Skeletal muscle tissue (tissue), 4 donors: ENCODE measurements around the gene C19orf53. TPM values are rescaled to one million over a fixed set of nuclear protein-coding genes. Genes with fewer than 3 reads are reported as not detected.
"Not testable (repeated sequence)": the region's sequence is repeated elsewhere in the genome, so short reads cannot be mapped to it uniquely, and the experiment has no call there.

Experiments used
- H3K27ac ChIP-seq: one replicate; pipeline ENCODE4 v1.7.0; 2013; ENCODE audit warnings: mild to moderate bottlenecking, low read depth, low read length, inconsistent platforms
- H3K27me3 ChIP-seq, 3 donors: one replicate each; pipeline ENCODE4 v1.7.0; 2013; ENCODE audit warnings: low read length in 3 of 3; ENCODE audit not compliant: control insufficient read depth in 3 of 3, insufficient read depth in 3 of 3
- H3K36me3 ChIP-seq, 3 donors: one replicate each; pipeline ENCODE4 v1.7.0; 2013; ENCODE audit warnings: low read length in 3 of 3; ENCODE audit not compliant: control insufficient read depth in 3 of 3, insufficient read depth in 3 of 3
- H3K4me1 ChIP-seq, 3 donors: one replicate each; pipeline ENCODE4 v1.7.0; 2013; ENCODE audit warnings: low read length in 3 of 3, mild to moderate bottlenecking in 3 of 3; ENCODE audit not compliant: control insufficient read depth in 3 of 3, insufficient read depth in 3 of 3
- H3K4me3 ChIP-seq, 3 donors: one replicate each; pipeline ENCODE4 v1.7.0; 2013; ENCODE audit warnings: low read length in 3 of 3
- H3K9ac ChIP-seq, 3 donors: one replicate each; pipeline ENCODE4 v1.7.0; 2013; ENCODE audit warnings: low read length in 3 of 3, mild to moderate bottlenecking in 3 of 3, moderate library complexity in 2 of 3, low read depth in 1 of 3
- H3K9me3 ChIP-seq, 3 donors: one replicate each; pipeline ENCODE4 v1.7.0; 2013; ENCODE audit warnings: low read length in 3 of 3; ENCODE audit not compliant: control insufficient read depth in 3 of 3
- total RNA-seq: library from RNA; depleted of rRNA; stranded (reverse); fragments of >200 nt; gene quantifications from one replicate; pipeline ENCODE4 v1.2.3, GENCODE V29; 2014
- donor health status: Osteomylitis.

The C19orf53 gene
- total RNA-seq, 1 donor from 2014 or later: 36.0 TPM

DNA sequence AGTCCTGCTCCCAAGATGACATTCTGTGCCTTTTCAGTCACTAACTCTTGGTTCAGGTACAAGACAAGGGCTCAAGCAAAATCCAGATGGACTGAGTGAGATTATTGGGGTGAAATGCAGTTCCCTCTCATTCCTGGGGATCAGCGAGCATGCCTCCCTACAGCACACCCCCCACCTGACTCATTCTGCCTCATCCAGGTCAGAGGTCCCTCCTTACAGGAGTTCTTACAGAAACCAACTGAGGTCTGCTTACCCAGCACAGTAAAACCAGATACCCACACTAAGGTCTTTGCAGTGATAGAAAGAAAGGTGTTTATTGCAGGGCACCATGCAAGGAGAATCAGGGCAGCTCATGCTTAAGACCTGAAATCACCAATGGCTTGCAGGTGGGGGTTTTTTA lies 31.5 kb upstream of the C19orf53 start:
- no peaks in the 10 kb centered on the region for H3K27me3 ChIP-seq
- no peak overlapping the region for H3K27ac ChIP-seq
- no peak overlapping the region for H3K4me3 ChIP-seq
- no peaks in the 10 kb centered on the region for H3K36me3 ChIP-seq
- H3K9me3 ChIP-seq: no peaks in the 10 kb centered on the region
- H3K9ac ChIP-seq: no peak overlapping the region
- no peaks in the 10 kb centered on the region for H3K4me1 ChIP-seq

DNA sequence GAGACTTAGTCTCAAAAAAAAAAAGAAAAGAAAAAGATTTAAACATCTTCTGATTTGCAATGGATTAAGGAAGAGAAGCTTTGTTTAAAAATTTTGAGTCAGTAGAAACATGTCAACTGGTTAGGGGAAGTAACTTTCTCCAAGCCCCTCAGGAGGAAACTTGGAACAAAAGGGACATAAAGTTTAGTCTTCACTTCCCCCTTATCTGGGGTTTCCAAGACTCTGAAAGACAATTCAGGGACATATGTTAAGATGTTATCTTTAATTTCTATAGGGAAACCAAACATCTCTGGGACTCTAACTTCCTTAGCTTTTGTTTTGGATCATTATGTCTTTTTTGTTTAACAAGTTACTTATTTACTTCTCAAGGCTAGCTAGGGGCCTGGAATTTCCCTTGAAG lies 30.1 kb upstream of the C19orf53 start:
- H3K27me3 ChIP-seq: no peaks in the 10 kb centered on the region
- no peaks in the 10 kb centered on the region for H3K9me3 ChIP-seq
- no peak overlapping the region for H3K9ac ChIP-seq
- no peaks in the 10 kb centered on the region for H3K36me3 ChIP-seq
- peaks cover 8 to 10% (median 8%) of the 10 kb centered on the region in 3 donors for H3K4me1 ChIP-seq
- no peak overlapping the region for H3K27ac ChIP-seq
- no peak overlapping the region for H3K4me3 ChIP-seq

DNA sequence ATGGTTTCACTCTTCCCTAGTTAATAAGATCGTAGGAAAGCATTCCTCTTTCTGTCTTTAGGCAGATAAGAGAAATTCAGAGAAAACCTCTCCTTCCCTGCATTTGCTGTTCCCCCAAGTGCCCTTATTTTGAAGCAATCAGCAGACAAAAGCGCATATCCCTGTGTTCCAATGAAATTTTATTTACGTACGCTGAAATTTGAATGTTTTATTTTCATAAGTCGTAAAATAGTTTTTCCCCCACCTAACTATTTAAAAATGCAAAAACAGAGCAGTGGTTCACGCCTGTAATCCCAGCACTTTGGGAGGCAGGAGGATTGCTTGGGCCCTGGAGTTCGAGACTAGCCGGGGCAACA lies 27.2 kb upstream of the C19orf53 start:
- Histone ChIP-seq H3K4me3 (peak overlapping the region; percentile 65 to 93 (median 74)), H3K9me3 (no peaks in the 10 kb centered on the region), H3K9ac (no peak overlapping the region), H3K27ac (no peak overlapping the region), H3K27me3 (no peaks in the 10 kb centered on the region), H3K4me1 (peaks cover 8 to 11% (median 10%) of the 10 kb centered on the region in 3 donors), H3K36me3 (peaks cover 6% of the 10 kb centered on the region in 3 donors)

DNA sequence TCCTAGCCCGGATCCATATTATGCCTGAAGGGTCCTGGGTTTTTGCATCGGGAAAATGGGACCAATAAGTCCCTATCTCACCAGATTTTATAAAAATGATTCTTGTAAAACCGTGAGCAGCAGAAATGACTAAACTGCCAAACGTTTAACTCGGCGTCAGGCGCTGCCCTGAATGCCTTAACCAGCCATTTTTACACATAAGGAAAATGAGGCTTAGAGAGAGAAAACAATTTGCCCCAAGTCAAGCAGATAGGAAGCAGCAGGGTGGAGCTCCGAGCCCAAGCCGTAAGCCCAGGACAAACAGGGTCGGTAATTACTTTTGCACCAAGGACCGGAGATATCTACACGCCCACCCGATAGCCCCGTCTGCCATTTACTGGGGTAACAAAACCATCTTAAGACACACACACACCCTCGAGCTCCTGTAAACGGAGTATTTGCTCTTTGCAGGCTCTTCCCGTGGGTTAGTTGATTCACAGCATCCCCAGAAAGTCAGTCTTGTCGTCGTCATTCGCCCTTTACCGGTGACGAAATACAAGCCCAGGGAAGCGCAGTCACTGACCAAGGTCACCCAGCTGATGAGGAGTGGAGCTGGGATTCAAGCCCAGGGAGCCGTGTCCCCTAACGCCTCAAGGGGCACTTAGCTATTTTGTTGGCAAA lies 26.0 kb upstream of the C19orf53 start:
- Histone ChIP-seq H3K4me1 (peaks cover 8 to 11% (median 10%) of the 10 kb centered on the region in 3 donors), H3K27me3 (no peaks in the 10 kb centered on the region), H3K36me3 (peaks cover 11 to 14% (median 13%) of the 10 kb centered on the region in 3 donors), H3K9me3 (no peaks in the 10 kb centered on the region), H3K27ac (peak overlapping the region; percentile 68), H3K9ac (peak overlapping the region; percentile 76 to 90 (median 83)), H3K4me3 (peak overlapping the region; percentile 65 to 93 (median 74))

GRCh38 chr19:13751436-13751835 lies 22.8 kb upstream of the C19orf53 start:
- no peak overlapping the region for H3K4me3 ChIP-seq
- H3K27ac ChIP-seq: no peak overlapping the region
- H3K9me3 ChIP-seq: no peaks in the 10 kb centered on the region
- H3K36me3 ChIP-seq: peaks cover 28 to 33% (median 30%) of the 10 kb centered on the region in 3 donors
- no peaks in the 10 kb centered on the region for H3K27me3 ChIP-seq
- no peak overlapping the region for H3K9ac ChIP-seq
- H3K4me1 ChIP-seq: peaks cover 8 to 11% (median 10%) of the 10 kb centered on the region in 3 donors

GRCh38 chr19:13753622-13754021 lies 20.6 kb upstream of the C19orf53 start:
- not testable (repeated sequence) for H3K27ac ChIP-seq, H3K9ac ChIP-seq, H3K9me3 ChIP-seq, H3K4me3 ChIP-seq, H3K4me1 ChIP-seq, H3K27me3 ChIP-seq
- peaks cover 46 to 54% (median 50%) of the 10 kb centered on the region in 3 donors for H3K36me3 ChIP-seq

GRCh38 chr19:13756210-13756609 lies 18.0 kb upstream of the C19orf53 start:
- Histone ChIP-seq H3K9ac (no peak overlapping the region), H3K36me3 (peaks cover 60 to 69% (median 68%) of the 10 kb centered on the region in 3 donors), H3K27ac (no peak overlapping the region), H3K4me3 (no peak overlapping the region), H3K9me3 (no peaks in the 10 kb centered on the region), H3K4me1 (no peaks in the 10 kb centered on the region), H3K27me3 (no peaks in the 10 kb centered on the region)

DNA sequence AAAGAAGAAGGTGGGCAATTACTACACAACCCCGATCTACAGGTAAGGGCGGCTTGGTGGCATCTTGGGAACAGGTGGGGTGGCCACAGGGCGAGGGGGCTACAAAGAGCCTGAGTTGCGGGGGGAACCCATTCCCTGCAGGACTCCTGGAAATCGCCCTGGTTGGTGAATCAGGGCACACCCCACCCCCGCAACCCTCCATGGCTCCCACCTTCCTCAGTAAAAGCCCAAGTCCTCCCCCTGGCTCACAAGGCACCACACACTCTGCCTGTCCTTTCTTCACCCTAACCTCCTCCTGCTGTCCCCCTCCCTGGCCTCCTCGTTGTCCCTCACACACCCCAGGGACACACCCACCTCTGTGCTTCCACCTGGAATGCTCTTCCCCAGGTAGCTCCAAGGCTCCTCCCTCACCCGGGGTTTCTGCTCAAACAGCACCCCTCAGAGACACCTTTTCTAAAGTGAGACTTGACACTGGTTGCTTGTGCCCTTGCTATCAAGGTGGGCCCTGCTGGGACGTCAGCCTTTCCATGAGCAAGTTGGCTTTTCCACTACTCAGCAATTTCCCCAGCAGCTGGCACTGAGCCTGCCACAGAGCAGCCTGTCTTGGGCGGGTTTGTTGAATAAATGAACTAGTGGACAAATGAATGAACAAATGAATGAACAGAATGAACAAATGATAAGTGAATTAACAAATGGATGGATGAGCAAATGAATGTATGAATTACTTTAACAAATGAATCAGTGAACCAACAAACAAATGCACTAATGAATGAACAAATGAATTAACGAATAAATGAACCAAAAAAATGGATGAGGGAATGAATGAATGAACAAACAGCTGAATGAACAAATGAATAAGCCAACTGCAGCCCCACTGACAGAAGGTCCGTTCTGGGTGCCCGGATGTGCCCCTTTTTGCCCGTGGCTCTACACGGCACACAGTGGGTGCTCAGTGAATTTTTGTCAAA lies 16.2 kb upstream of the C19orf53 start:
- Histone ChIP-seq H3K4me1 (no peaks in the 10 kb centered on the region), H3K4me3 (no peak overlapping the region), H3K9ac (no peak overlapping the region), H3K27me3 (no peaks in the 10 kb centered on the region), H3K27ac (no peak overlapping the region), H3K36me3 (peaks cover 65 to 71% (median 69%) of the 10 kb centered on the region in 3 donors), H3K9me3 (no peaks in the 10 kb centered on the region)

DNA sequence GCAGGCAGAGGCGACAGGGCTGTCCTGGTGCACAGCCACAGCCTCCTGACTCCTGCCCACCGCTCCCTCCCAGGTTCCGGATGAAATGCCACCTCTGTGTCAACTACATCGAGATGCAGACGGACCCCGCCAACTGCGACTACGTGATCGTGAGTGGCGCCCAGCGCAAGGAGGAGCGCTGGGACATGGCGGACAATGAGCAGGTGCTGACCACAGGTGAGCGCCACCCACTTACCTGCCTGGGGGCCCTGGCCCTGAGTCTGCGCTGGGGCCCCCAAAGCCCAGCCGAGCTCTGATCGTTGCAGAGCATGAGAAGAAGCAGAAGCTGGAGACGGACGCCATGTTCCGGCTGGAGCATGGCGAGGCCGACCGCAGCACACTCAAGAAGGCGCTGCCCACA lies 15.5 kb upstream of the C19orf53 start:
- H3K27me3 ChIP-seq: no peaks in the 10 kb centered on the region
- H3K9ac ChIP-seq: no peak overlapping the region
- H3K27ac ChIP-seq: no peak overlapping the region
- no peak overlapping the region for H3K4me3 ChIP-seq
- H3K4me1 ChIP-seq: peaks cover 0 to under 1% (median 0%) of the 10 kb centered on the region in 3 donors
- no peaks in the 10 kb centered on the region for H3K9me3 ChIP-seq
- peaks cover 68 to 70% (median 68%) of the 10 kb centered on the region in 3 donors for H3K36me3 ChIP-seq

DNA sequence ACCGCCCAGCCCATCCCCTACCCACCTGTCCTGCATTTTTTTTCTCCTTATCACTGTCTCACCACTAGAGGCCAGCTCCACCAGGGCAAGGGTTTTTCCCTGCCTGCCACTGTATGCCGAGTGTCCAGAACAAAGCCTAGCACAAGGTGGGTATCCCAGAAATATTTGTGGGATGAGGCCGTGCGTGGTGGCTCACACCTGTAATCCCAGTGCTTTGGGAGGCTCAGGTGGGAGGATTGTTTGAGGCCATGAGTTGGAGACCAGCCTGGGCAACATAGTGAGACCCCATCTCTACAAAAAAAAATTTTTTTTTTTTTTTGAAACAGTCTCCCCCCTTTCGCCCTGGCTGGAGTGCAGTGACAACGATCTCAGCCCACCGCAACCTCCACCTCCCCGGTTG lies 12.8 kb upstream of the C19orf53 start:
- Histone ChIP-seq H3K4me1 (peaks cover 7 to 15% (median 12%) of the 10 kb centered on the region in 3 donors), H3K9ac (no peak overlapping the region), H3K4me3 (no peak overlapping the region), H3K9me3 (no peaks in the 10 kb centered on the region), H3K36me3 (peaks cover 51 to 53% (median 52%) of the 10 kb centered on the region in 3 donors), H3K27me3 (no peaks in the 10 kb centered on the region), H3K27ac (no peak overlapping the region)
